Suprapubic skin (tissue), 3 donors: ENCODE results near the gene GSTK1.

ENCODE experiments used
- CTCF ChIP-seq, 2 donors: fragments of 200-600 bp in 1 of 2; fragments of 450-650 bp in 1 of 2; sonication (generic) in 1 of 2; IDR thresholded peaks; one replicate each; pipeline ENCODE4 v1.5.1; 2016 to 2019; ENCODE audit warnings: antibody characterized with exemption in 2 of 2, mild to moderate bottlenecking in 1 of 2, moderate library complexity in 1 of 2
- POLR2A ChIP-seq, 2 donors: fragments of 450-650 bp; IDR thresholded peaks; one replicate each; pipeline ENCODE4 v1.6.1; 2017; ENCODE audit warnings: antibody characterized with exemption in 2 of 2, mild to moderate bottlenecking in 2 of 2, moderate library complexity in 2 of 2

DNA sequence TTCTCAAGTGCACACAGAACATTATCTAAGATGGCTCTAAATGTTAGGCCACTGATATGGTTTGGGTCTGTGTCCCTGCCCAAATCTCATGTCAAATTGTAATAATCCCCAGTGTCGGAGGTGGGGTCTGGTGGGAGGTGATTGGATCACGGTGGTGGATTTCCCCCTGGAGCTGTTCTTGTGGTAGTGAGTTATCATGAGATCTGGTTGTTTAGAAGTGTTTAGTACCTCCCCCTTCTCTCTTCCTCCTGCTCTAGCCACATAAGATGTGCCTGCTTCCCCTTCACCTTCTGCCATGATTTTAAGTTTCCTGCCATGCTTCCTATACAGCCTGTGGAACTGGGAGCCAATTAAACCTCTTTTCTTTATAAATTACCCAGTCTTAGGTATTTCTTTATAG, 11.2 kb upstream of the GSTK1 start:
- no peak for TF ChIP-seq CTCF (IDR thresholded peaks at IDR 0.05)
- TF ChIP-seq POLR2A (IDR thresholded peaks at IDR 0.05), result no peak
